GM21786 (cell line): ENCODE measurements around the gene DLGAP1.
A peak's percentile ranks its signal among the peaks of the same experiment; 100 is the strongest.

ENCODE experiments used
- ATAC-seq: cut with Tn5 transposase; IDR thresholded peaks from one replicate; pipeline ENCODE4 v1.9.1; 2021; ENCODE audit not compliant: unreplicated experiment

DLGAP1 gene

GRCh38 chr18:3794537-3795348 lies 660.4 kb downstream of the DLGAP1 start:
- no peak for ATAC-seq

DNA sequence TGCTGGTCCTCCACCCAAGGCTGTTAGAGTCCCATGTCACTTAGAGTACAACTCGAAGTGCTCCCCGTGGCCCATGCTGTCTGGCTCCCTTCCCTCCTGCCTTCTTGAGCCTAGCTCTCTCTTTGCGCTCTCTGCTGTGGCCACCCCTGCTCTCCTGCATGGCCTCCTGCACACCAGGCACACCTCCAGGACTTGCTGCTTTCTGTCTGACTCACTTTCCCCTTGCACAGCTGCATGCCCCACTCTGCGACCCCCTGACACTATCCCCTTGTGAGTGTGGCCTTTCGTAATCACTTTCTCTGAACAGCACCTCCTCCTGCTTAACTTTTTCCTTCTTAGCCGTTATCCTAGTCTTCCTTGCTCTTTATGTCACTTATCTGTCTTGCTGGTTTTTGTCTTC lies 661.6 kb downstream of the DLGAP1 start:
- no peak for ATAC-seq

- ATAC-seq = no peak
Observed at GRCh38 chr18:3793111-3793510, 662.0 kb downstream of the DLGAP1 start.

- ATAC-seq = no peak
Observed at GRCh38 chr18:3792711-3793110, 662.4 kb downstream of the DLGAP1 start.

GRCh38 chr18:3791238-3791637 lies 663.9 kb downstream of the DLGAP1 start:
- ATAC-seq = no peak

GRCh38 chr18:3790703-3791102 lies 664.4 kb downstream of the DLGAP1 start:
- no peak for ATAC-seq

DNA sequence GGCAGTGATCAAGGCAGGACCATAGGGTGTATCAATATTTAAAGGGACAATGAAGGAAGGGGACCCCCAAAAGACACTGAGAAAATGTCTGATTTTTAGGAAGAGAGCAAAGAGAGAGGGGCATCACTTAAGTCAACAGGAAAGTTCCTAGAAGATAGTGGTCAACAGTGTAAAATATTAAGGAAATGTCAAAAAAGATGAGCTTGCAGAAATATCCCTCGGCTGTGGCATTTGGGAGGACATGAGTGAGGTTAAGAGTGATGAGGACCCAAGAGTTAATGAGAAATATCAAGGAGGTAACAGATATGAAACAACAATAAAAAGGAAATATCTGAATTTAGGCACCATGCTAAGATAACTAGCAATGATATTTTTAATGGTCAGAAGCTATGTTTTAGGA lies 665.6 kb downstream of the DLGAP1 start:
- no peak for ATAC-seq

DNA sequence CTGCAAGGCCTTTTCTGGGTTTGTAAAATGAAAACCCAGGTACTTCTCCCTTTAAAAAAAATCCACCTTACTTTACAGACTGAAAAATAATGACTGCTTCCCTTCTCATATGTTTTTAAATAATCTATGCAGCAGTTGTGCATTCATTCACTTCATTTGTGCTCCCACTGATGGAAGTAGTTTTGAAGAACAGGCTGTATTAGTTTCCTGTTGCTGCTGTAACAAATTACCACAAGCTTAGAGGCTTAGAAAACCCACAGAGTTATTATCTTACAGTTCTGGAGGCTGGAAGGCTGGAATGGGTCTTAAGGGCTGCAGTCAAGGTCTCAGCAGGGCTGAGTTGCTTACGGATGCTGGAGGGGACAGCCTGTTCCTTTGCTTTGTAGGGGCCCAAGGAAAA lies 670.2 kb downstream of the DLGAP1 start:
- ATAC-seq = no peak

- ATAC-seq = no peak
Observed at GRCh38 chr18:3782901-3783300, 672.2 kb downstream of the DLGAP1 start.

DNA sequence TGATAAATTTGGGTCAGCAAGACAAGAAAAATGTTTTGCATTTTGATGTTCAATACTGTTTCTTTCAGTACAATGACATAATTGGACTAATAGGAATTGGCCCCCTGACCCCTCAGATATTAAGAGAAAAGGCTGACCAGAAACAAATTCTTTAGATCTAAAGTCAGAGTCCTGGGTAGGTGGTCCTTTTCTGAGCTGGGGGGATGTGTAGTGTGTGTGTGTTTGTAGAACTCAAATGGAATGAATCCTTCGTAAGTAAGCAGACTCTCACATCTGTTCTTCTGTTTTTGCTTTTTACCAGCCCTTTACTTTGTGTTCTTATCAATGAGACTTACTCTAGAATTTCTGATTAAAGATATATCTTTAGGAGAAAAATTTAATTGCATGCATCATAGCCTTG lies 677.4 kb downstream of the DLGAP1 start:
- ATAC-seq = no peak

- no peak for ATAC-seq
Observed at GRCh38 chr18:3777122-3777521, 678.0 kb downstream of the DLGAP1 start.

- ATAC-seq = no peak
Observed at GRCh38 chr18:3775996-3776395, 679.1 kb downstream of the DLGAP1 start.

GRCh38 chr18:3773303-3773702 lies 681.8 kb downstream of the DLGAP1 start:
- ATAC-seq = no peak

GRCh38 chr18:3771121-3771971 lies 683.8 kb downstream of the DLGAP1 start:
- ATAC-seq = peak; percentile 90

GRCh38 chr18:3761266-3761665 lies 693.8 kb downstream of the DLGAP1 start:
- ATAC-seq = no peak

DNA sequence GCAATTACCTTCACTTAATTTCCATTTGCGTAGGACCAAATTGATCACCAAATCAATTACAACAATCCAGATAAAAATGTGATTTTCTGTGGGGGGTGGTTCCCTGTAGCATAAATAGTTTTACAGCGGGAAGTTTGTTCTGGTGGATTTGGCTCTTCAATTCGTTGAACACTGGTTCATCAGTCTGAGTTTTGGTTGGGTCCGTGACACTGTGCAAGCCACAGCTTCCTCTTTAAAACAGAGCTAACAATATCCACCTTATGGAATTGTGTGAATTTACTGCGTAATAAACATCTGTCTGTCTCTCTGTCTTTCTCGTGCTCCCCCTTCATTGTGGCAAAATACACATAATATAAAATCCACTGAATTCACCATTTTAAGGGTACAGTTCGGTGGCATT lies 694.4 kb downstream of the DLGAP1 start:
- no peak for ATAC-seq

- ATAC-seq = no peak
Observed at GRCh38 chr18:3759099-3759498, 696.0 kb downstream of the DLGAP1 start.

GRCh38 chr18:3758531-3758930 lies 696.6 kb downstream of the DLGAP1 start:
- ATAC-seq = no peak

- ATAC-seq = no peak
Observed at GRCh38 chr18:3757361-3757760, 697.7 kb downstream of the DLGAP1 start.

DNA sequence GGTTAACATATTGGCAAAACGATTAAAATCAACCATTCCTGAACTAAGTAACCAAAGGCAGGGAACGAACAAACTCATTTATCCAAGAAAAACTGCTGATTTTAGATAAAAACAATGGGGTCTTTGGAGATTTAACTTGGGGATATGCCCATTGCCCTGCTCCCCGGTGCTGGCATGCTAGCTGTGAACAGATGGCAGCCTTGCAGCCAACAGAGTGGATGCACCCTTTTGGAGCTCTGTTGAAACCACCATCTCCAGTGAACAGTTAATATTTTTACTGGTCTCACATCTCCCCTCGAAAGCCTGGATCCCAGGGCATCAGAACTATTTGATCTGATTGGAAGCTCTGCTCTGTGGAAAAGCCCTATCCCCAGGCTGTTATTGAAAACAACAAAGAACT lies 702.0 kb downstream of the DLGAP1 start:
- ATAC-seq = no peak

DNA sequence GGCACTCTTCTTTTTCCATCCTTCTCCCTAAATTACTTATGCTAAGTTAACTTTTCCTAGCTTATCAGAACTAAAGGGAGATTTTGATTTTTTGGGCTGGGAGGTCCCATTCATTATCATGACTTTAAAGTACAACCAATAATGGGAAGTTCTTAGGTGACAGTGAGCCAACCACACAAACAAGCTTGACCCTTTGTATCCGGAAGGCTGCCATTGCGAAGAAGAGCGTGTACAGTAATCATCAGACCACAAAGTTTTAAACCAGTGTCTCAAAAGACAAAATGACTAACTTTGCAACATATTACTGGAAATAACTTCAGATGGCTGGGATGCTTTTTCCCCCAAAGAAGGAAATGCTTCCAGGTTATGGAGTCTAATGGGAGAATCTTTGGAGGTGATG lies 707.0 kb downstream of the DLGAP1 start:
- ATAC-seq = no peak
